HepG2 (cell line): ENCODE measurements around the gene SLC7A6OS. TPM values are rescaled to one million over a fixed set of nuclear protein-coding genes. Genes with fewer than 3 reads are reported as not detected.

Experiments used
- ADNP ChIP-seq: sonication (generic); formaldehyde crosslinking; IDR thresholded peaks from 2 replicates; pipeline ENCODE4 v1.4.0; 2020; ENCODE audit warnings: missing genetic modification reagents
- CEBPG ChIP-seq: IDR thresholded peaks from 2 replicates; pipeline ENCODE4 v1.6.1; 2016
- CENPX ChIP-seq: sonication (generic); formaldehyde crosslinking; IDR thresholded peaks from 2 replicates; pipeline ENCODE4 v1.9.0; 2021; ENCODE audit warnings: mild to moderate bottlenecking, missing genetic modification reagents, moderate library complexity
- ELF3 ChIP-seq: IDR thresholded peaks from 2 replicates; pipeline ENCODE4 v1.6.1; 2016; ENCODE audit warnings: missing genetic modification reagents, missing compliant biosample characterization
- ESRRA ChIP-seq: sonication (generic); formaldehyde crosslinking; IDR thresholded peaks from 2 replicates; pipeline ENCODE4 v1.5.1; 2020; ENCODE audit warnings: mild to moderate bottlenecking, low read depth, missing genetic modification reagents
- ETV6 ChIP-seq: sonication (generic); formaldehyde crosslinking; conservative IDR thresholded peaks from 2 replicates; pipeline ENCODE4 v1.4.0; 2020; ENCODE audit warnings: missing genetic modification reagents
- FUBP1 ChIP-seq: sonication (generic); formaldehyde crosslinking; IDR thresholded peaks from 2 replicates; pipeline ENCODE4 v1.5.1; 2020; ENCODE audit warnings: missing genetic modification reagents, mild to moderate bottlenecking, borderline replicate concordance
- HINFP ChIP-seq: sonication (generic); formaldehyde crosslinking; IDR thresholded peaks from 2 replicates; pipeline ENCODE4 v1.4.0; 2020; ENCODE audit warnings: low read depth, mild to moderate bottlenecking, missing genetic modification reagents
- ISL2 ChIP-seq: sonication (generic); formaldehyde crosslinking; IDR thresholded peaks from 2 replicates; pipeline ENCODE4 v1.5.0; 2020; ENCODE audit warnings: missing genetic modification reagents
- KDM3A ChIP-seq: IDR thresholded peaks from 2 replicates; pipeline ENCODE4 v1.6.1; 2018; ENCODE audit warnings: low read depth, missing compliant biosample characterization
- MTF2 ChIP-seq: sonication (generic); formaldehyde crosslinking; IDR thresholded peaks from 2 replicates; pipeline ENCODE4 v1.5.0; 2020; ENCODE audit warnings: missing genetic modification reagents, borderline replicate concordance
- PAX8 ChIP-seq: sonication (generic); formaldehyde crosslinking; IDR thresholded peaks from 2 replicates; pipeline ENCODE4 v1.8.0; 2022; ENCODE audit warnings: mild to moderate bottlenecking, missing genetic modification reagents, borderline replicate concordance
- SALL1 ChIP-seq: sonication (generic); formaldehyde crosslinking; IDR thresholded peaks from 2 replicates; pipeline ENCODE4 v1.8.0; 2022; ENCODE audit warnings: mild to moderate bottlenecking, missing genetic modification reagents
- SKI ChIP-seq: fragments of 450-650 bp; IDR thresholded peaks from one replicate; pipeline ENCODE4 v1.6.1; 2018; ENCODE audit warnings: mild to moderate bottlenecking; ENCODE audit not compliant: partially characterized antibody
- ZKSCAN5 ChIP-seq: sonication (generic); formaldehyde crosslinking; IDR thresholded peaks from 2 replicates; pipeline ENCODE4 v1.5.1; 2020; ENCODE audit warnings: mild to moderate bottlenecking, missing genetic modification reagents
- ZNF205 ChIP-seq: IDR thresholded peaks from 2 replicates; pipeline ENCODE4 v1.6.1; 2018; ENCODE audit warnings: missing biosample characterization, missing genetic modification reagents
- ZNF292 ChIP-seq: sonication (generic); formaldehyde crosslinking; IDR thresholded peaks from 2 replicates; pipeline ENCODE4 v1.8.1; 2022; ENCODE audit warnings: mild to moderate bottlenecking, low read depth, missing genetic modification reagents, borderline replicate concordance
- ZNF414 ChIP-seq: sonication (generic); formaldehyde crosslinking; IDR thresholded peaks from 2 replicates; pipeline ENCODE4 v1.5.0; 2020; ENCODE audit warnings: missing genetic modification reagents
- ZNF747 ChIP-seq: sonication (generic); formaldehyde crosslinking; IDR thresholded peaks from 2 replicates; pipeline ENCODE4 v1.8.1; 2023; ENCODE audit warnings: missing genetic modification reagents, mild to moderate bottlenecking, borderline replicate concordance
- ZNF776 ChIP-seq: sonication (generic); formaldehyde crosslinking; IDR thresholded peaks from 2 replicates; pipeline ENCODE4 v1.4.0; 2020; ENCODE audit warnings: mild to moderate bottlenecking, missing genetic modification reagents
- ZNF883 ChIP-seq: sonication (generic); formaldehyde crosslinking; IDR thresholded peaks from 2 replicates; pipeline ENCODE4 v1.5.1; 2020; ENCODE audit warnings: mild to moderate bottlenecking, missing genetic modification reagents; ENCODE audit errors: not compliant biosample characterization
- ZSCAN29 ChIP-seq: sonication (generic); formaldehyde crosslinking; conservative IDR thresholded peaks from 2 replicates; pipeline ENCODE4 v1.4.0; 2020; ENCODE audit warnings: mild to moderate bottlenecking, missing genetic modification reagents
- polyA plus RNA-seq, 8 experiments: library from polyadenylated mRNA; depleted of rRNA in 3 of 8; stranded (reverse) in 7 of 8; unstranded in 1 of 8; fragments of >200 nt; fragmentation: Illumina TruSeq in 4 of 8; extraction: Trizol in 4 of 8; gene quantifications; 2 replicates each; pipeline versions ENCODE4 v1.2.1 to v1.2.3, GENCODE V29; 2011 to 2016; ENCODE audit warnings: low read depth in 4 of 8, missing spikeins in 1 of 8, mixed read lengths in 1 of 8; ENCODE audit not compliant: insufficient read depth in 1 of 8
- total RNA-seq, 5 experiments: library from RNA; depleted of rRNA; stranded (reverse); fragments of >200 nt; fragmentation: Illumina TruSeq; extraction: Trizol; gene quantifications; 2 replicates each; pipeline ENCODE4 v1.2.3, GENCODE V29; 2016; ENCODE audit warnings: low read depth in 1 of 5
- TF ChIP-seq, protein P1 (sequence below): sonication (generic); formaldehyde crosslinking; IDR thresholded peaks from 2 replicates; pipeline ENCODE4 v1.8.0; 2022; ENCODE audit warnings: mild to moderate bottlenecking, missing genetic modification reagents; ENCODE audit not compliant: insufficient replicate concordance

SLC7A6OS gene
- total and polyA plus RNA-seq, 2 of the 13 experiments (the other 11 are each of a cell fraction or from before 2014, with no cell fraction given), result 11.2 to 21.5 TPM

- TF ChIP-seq FUBP1 (CRISPR knock-in tag) (no peak), HINFP (CRISPR knock-in tag) (peak; percentile 72; the same call in 1 of the 2 replicates), CENPX (CRISPR knock-in tag) (no peak), KDM3A (CRISPR knock-in tag) (peak; percentile 85; the same call in 1 of the 2 replicates), SKI (peak; percentile 55), CEBPG (CRISPR knock-in tag) (peak; percentile 18; the same call in 1 of the 2 replicates), ETV6 (no peak; the same call in 1 of the 2 replicates), ZNF747 (CRISPR knock-in tag) (peak; percentile 84; the same call in 1 of the 2 replicates), PAX8 (CRISPR knock-in tag) (no peak), ISL2 (peak; percentile 52; the same call in 1 of the 2 replicates), ZKSCAN5 (CRISPR knock-in tag) (0 out of 2 replicates have a peak, but pooled peaks have one; percentile 35), ZNF883 (CRISPR knock-in tag) (peak; percentile 85), SALL1 (CRISPR knock-in tag) (peak; percentile 97), ZSCAN29 (CRISPR knock-in tag) (peak; percentile 93), ADNP (CRISPR knock-in tag) (no peak), ELF3 (CRISPR knock-in tag) (peak; percentile 99), ZNF292 (CRISPR knock-in tag) (peak; percentile 82), ESRRA (0 out of 2 replicates have a peak, but pooled peaks have one; percentile 45), MTF2 (no peak), ZNF414 (CRISPR knock-in tag) (peak; percentile 70; the same call in 1 of the 2 replicates), ZNF776 (CRISPR knock-in tag) (peak; percentile 15; the same call in 1 of the 2 replicates), ZNF205 (CRISPR knock-in tag) (peak; percentile 78; the same call in 1 of the 2 replicates)
- TF ChIP-seq, protein P1, sequence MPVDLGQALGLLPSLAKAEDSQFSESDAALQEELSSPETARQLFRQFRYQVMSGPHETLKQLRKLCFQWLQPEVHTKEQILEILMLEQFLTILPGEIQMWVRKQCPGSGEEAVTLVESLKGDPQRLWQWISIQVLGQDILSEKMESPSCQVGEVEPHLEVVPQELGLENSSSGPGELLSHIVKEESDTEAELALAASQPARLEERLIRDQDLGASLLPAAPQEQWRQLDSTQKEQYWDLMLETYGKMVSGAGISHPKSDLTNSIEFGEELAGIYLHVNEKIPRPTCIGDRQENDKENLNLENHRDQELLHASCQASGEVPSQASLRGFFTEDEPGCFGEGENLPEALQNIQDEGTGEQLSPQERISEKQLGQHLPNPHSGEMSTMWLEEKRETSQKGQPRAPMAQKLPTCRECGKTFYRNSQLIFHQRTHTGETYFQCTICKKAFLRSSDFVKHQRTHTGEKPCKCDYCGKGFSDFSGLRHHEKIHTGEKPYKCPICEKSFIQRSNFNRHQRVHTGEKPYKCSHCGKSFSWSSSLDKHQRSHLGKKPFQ (CRISPR knock-in tag), result no peak
Measured at GRCh38 chr16:68257906-68258800, 52.6 kb downstream of the SLC7A6OS start (continued).
